ENCODE data around the gene LIN52.

GRCh38 chr14:74144789-74145188 lies 60.0 kb downstream of the LIN52 start:
- no peak for TF ChIP-seq CTCF (IDR thresholded peaks at IDR 0.05; ENCODE audit: low read depth, low read length)
- TF ChIP-seq EZH2phosphoT487 (IDR thresholded peaks at IDR 0.05; ENCODE audit: low read depth) = no peak

Measured in OCI-LY3 (cell line).